A549 treated with ZK216348 at 1 μM for 4 hours (cell line): Measurements from ENCODE around the gene NAIF1. TPM values are rescaled to one million over a fixed set of nuclear protein-coding genes. Genes with fewer than 3 reads are reported as not detected.

ENCODE experiments used
- total RNA-seq: library from RNA; stranded (reverse); fragments of 200-300 nt; extraction: Qiagen RNA extraction; gene quantifications from 5 replicates; pipeline ENCODE4 v1.2.3, GENCODE V29; 2022; ENCODE audit warnings: low read depth

The NAIF1 gene, protein sequence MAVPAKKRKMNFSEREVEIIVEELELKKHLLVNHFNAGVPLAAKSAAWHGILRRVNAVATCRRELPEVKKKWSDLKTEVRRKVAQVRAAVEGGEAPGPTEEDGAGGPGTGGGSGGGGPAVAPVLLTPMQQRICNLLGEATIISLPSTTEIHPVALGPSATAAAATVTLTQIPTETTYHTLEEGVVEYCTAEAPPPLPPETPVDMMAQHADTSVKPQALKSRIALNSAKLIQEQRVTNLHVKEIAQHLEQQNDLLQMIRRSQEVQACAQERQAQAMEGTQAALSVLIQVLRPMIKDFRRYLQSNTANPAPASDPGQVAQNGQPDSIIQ
- 5.5 to 7.4 TPM (median 7.0 TPM) in 5 replicates for total RNA-seq

DNA sequence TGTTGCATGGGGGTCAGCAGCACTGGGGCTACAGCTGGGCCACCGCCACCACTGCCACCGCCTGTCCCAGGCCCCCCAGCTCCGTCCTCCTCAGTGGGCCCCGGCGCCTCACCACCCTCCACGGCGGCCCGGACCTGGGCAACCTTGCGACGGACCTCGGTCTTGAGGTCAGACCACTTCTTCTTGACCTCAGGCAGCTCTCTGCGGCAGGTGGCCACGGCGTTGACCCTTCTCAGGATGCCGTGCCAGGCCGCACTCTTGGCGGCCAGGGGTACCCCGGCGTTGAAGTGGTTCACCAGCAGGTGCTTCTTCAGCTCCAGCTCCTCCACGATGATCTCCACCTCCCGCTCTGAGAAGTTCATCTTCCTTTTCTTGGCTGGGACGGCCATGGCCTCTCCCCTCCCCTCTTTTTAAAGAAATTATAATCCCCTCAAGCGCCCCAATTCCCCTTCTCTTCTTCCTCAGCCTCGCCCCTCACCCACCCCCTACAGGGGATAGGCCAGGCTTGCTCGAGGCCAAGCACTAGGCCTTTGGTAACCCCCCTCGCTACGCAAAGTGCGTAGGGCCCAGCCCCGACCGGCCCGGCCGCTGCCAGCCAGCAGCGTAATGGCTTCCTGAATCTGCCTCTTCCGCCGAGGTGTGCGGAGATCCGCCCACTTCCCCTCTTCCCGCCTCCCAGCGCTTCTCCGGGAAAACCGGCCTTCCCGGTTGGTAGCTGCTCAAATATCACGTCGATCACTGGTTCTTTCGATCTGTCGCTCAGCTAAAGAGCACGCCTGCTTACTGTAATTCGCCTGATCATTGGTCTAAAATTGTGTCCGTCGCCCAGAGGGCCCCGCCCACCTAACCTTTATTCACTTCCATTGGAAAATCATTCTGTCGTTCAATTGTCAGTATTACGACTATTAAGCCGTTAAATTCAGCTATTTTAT is at the start of gene NAIF1:
NAIF1 (minus strand) TSS at position 608 of the 932 bp plus-strand sequence; CDS start at position 389, 219 bp downstream.

DNA sequence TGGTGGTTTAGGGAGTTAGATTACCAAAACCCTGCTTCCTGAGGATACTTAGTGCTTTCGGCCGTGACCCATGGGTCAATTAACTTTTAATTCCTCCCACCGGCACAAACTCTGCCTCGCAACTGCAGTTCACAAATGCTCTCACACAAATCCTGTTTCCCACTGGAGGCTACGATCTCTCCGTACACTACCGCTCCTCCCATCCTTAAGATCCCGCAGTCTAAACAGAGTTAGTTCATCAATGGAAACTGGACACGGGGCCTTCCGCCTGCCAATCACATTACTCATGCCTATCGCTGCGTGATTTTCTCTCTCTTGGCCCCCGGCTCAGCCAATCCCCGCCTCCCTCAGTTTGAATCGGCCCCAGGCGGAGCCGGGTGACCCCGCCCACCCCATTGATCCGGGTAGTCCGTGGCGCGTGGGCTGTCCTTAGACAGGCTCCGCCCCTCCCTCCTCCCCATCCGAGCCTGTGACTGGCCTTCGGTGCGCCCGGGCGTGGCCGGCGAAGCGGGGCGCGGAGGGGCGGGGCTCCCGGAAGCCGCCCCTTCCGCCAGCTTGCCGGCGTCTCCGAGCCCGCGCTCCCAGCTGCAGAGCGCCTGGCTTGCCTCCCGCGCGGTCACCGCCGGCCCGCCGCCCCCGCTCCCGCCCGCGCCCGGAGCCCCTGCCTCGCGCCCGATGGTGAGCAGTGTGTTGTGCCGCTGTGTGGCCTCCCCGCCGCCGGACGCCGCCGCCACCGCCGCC is 695 bp upstream of the NAIF1 start, which contains the start of gene SLC25A25:
SLC25A25 (plus strand) TSS at position 588 of the 741 bp plus-strand sequence; CDS start at position 676, 88 bp downstream.

Other genes with a start within 250 kb of the NAIF1 start
- 0.09 to 0.16 TPM (median 0.11 TPM) in 5 replicates for gene ENG, start 212.7 kb downstream of the NAIF1 start, total RNA-seq
- gene AK1, start 189.6 kb downstream of the NAIF1 start, total RNA-seq, result 37.7 to 85.9 TPM (median 77.5 TPM) in 5 replicates
- 19.1 to 27.6 TPM (median 21.0 TPM) in 5 replicates for gene ST6GALNAC6, start 167.7 kb downstream of the NAIF1 start, total RNA-seq
- 9.1 to 22.7 TPM (median 18.4 TPM) in 5 replicates for gene ST6GALNAC4, start 150.3 kb downstream of the NAIF1 start, total RNA-seq
- gene PIP5KL1, start 136.5 kb downstream of the NAIF1 start, total RNA-seq, result 0.75 to 2.7 TPM (median 2.0 TPM) in 5 replicates
- 34.0 to 47.1 TPM (median 44.5 TPM) in 5 replicates for gene DPM2, start 129.5 kb downstream of the NAIF1 start, total RNA-seq
- gene EEIG1, start 86.3 kb downstream of the NAIF1 start, total RNA-seq, result 39.5 to 62.3 TPM (median 58.8 TPM) in 5 replicates
- 7.5 to 8.6 TPM (median 8.2 TPM) in 5 replicates for gene SLC25A25, start 912 bp upstream of the NAIF1 start, total RNA-seq
- 63.3 to 105 TPM (median 99.7 TPM) in 5 replicates for gene PTGES2, start 60.4 kb upstream of the NAIF1 start, total RNA-seq
- 3.4 to 6.8 TPM (median 3.5 TPM) in 5 replicates for gene LCN2, start 82.1 kb upstream of the NAIF1 start, total RNA-seq
- 26.1 to 66.2 TPM (median 61.4 TPM) in 5 replicates for gene BBLN, start 92.9 kb upstream of the NAIF1 start, total RNA-seq
- gene CIZ1, start 124.3 kb upstream of the NAIF1 start, total RNA-seq, result 68.9 to 95.7 TPM (median 95.1 TPM) in 5 replicates
- gene DNM1, start 136.1 kb upstream of the NAIF1 start, total RNA-seq, result 59.8 to 104 TPM (median 95.3 TPM) in 5 replicates
- gene GOLGA2, start 208.7 kb upstream of the NAIF1 start, total RNA-seq, result 34.8 to 59.4 TPM (median 47.7 TPM) in 5 replicates
- gene SWI5, start 209.0 kb upstream of the NAIF1 start, total RNA-seq, result 36.9 to 46.8 TPM (median 42.1 TPM) in 5 replicates